DMS53 (cell line): ENCODE measurements around the gene HMGN4.
"Not testable (repeated sequence)": the region's sequence is repeated elsewhere in the genome, so short reads cannot be mapped to it uniquely, and the experiment has no call there.

Experiments
- DNase-seq: peaks from one replicate; lab custom pipeline; 2025; lab: John Stamatoyannopoulos, UW

Gene HMGN4

DNA sequence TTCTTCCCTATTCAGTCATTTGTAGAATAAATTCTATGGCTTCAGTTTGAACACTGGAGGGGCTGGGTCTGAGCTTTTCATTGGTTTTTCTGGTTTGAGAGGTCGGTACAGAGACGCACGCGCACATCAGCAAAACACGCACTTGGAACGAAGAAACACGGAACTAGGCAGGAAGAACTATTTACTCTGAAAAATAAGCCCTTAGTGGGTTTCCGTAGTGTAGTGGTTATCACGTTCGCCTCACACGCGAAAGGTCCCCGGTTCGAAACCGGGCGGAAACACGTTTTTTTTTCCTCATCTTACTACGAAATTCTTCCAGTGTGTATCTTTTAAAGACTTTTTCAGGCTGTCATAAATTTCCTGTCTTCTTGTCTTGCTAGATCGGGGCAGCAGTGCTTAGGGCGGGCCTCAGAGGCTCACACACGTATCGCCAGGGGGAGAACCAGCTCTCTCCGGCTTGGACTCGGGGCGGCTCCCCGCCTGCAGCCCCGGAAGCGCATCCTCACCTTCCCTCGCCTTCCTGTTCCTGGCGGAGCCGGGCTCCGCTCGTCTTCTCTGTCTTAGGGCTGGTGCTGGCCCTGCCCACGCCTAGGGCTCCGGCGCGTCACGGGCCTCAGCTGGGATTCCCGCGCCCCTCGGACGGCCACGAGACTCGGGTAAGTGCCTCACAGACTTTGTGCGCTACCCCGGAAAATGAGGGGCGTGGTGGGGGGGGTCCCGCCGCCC, at the start of gene HMGN4:
TSS of gene HMGN4 (plus strand) at position 521 of the 726 bp plus-strand sequence. CDS start 6,841 bp downstream, outside the sequence.
- peak; percentile 96 for DNase-seq

DNA sequence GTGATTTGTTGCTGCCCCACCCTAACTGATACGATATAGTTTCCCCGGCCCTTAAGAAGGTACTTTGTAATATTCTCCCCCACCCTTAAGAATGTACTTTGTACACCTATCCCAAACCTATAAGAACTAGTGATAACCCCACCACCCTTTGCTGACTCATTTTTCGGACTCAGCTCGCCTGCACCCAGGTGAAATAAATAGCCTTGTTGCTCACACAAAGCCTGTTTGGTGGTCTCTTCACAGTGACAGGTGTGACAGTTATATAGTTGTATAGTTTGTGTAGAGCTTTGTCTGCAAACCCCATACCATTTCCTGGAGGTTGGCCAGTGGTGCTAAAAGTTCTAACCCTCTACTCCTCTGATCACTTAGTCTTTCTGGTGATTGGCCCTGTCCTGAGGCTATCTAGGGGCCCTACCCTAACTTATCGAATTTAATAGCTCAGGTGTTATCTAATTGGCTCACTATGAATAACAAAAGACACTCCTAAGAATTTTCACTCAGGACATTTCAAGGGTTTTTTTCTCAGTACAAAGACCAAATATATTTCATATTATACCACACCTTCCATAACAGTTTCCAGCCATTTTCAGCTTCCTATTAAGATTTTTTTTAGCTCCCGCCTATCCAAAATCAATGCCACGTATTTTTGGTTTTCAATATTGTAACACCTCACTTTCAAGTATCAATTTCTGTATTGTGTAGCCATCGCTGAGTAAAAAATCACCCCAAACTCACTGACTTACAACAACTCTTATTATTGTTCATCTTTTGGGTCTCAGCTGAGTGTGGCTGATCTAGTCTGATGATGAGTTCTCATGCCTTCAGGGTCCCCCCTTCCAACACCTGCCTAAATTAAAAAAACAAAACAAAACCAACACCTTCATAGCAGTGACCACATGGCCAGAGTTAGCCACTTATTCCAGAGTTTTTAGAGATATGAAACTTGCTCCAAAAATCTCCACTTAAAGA, 47.9 kb upstream of the HMGN4 start:
- no peak for DNase-seq

DNA sequence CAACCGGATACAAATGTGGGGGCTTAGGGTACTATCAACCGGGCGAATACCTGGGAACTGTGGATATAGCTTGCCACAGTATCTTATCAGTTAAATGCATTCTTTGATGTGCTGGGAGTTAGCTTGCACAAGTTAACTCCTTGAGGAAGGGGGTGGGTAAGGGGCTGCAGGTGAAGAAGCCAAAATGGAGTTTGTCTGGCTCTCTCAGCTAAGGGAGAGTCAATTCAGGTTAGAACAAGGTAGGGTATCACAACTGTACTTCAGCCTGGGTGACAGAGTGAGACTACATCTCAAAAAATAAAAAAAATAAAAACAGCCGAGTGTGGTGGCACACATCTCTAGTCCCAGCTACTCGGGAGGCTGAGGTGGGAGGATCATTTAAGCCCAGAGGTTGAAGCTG, 46.6 kb upstream of the HMGN4 start:
- no peak for DNase-seq

DNA sequence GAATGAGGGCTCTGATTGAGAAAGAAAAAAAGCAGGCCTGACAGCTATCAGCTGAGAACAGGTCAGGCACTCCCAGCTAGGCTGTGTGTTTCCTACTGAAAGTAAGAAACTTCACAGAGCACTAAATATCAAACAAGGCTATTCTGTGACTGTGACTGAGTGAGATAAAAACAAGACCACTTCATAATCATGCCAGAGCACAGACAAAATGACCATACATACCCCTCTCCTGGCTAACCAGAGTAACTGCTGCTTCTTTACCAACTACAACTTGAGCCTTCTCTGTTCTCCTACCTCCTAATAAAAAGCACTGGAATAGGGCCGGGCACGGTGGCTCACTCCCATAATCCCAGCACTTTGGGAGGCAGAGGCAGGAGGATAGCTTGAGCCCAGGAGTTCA, 44.9 kb upstream of the HMGN4 start:
- peak; percentile 23 for DNase-seq

DNA sequence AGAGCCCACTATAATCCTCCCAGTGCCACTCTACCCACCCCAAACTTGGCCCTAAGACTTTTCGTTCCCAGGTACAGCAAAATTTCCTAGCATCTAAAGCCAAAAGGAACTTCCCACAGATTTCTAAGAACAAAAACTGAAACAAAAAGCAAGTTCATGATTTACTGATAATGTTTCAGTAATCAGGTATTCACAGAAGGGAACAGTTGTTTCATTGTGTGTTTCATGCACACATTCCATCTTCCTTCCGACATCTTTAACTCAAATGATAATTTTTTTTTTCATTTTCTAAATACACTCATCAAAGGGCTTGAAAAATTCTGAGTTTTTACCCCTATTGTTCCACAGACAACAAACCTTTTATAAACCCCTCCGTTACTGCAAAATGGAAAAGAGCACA, 44.0 kb upstream of the HMGN4 start:
- no peak for DNase-seq

DNA sequence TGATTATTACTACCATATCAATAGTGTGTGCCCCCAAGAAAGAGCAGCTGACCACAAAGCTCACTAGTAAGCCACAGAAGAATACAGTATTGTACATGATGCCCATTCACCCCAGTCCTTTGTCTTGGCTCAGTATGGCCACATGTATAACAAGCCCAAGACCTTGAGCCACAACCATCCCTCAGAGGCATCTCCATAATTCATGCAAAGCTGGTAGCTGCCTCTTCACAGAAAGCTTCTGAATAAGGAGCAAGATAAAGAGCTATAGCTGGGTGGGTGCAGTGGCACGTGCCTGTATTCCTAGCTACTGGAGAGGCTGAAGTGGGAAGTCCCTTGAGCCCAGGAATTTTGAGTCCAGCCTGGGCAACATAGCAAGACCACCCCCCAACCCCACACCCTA, 42.9 kb upstream of the HMGN4 start:
- DNase-seq: no peak

DNA sequence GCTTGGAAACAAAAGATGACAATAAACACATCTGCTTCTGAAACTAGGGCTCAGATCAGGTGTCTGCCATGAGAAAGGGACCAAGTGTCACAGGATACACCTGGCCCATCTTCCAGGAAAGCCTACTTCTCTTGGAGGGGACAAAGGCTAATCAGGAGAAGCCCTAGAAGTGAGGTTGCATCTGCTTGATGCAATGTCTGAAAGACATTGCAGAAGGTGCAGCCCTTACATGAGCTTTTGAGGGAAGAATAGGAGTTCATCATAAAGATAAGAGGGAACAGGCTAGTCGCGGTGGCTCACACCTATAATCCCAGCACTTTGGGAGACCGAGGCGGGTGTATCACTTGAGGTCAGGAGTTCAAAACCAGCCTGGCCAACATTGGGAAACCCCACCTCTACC, 40.6 kb upstream of the HMGN4 start:
- DNase-seq: no peak

DNA sequence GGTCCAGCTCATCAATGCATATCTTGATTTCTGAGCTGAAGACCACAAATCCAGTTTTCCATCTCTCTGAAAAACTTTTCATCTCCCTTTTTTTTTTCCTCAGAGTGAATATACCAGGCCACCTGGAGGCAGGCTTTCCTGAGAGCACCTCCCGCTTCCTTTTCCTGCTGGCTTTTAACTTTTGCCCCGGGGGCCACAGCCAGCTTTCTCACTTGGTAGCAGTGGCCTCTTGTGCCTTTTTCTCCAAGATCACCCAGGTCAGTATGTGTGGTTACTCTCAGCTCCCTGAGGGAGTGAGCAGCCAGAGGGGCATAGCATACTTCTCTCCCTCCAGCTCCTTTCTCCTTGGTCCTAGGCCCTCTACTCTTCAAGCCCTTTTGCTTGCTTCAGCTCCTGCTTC, 38.1 kb upstream of the HMGN4 start, which contains the start of gene BTN1A1:
TSS of gene BTN1A1 (plus strand) at position 202 of the 400 bp plus-strand sequence. CDS start 984 bp downstream, outside the sequence.
- DNase-seq: no peak

DNA sequence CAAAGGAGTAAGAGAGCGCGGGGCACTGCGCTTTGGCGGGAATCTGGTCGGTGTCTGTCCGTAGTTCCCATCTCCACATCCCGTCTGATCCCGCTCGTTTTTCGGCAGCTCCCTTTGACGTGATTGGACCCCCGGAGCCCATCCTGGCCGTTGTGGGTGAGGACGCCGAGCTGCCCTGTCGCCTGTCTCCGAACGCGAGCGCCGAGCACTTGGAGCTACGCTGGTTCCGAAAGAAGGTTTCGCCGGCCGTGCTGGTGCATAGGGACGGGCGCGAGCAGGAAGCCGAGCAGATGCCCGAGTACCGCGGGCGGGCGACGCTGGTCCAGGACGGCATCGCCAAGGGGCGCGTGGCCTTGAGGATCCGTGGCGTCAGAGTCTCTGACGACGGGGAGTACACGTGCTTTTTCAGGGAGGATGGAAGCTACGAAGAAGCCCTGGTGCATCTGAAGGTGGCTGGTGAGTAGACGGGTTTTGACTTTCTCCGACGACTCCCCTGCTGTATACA, 36.6 kb upstream of the HMGN4 start:
- peak; percentile 84 for DNase-seq

DNA sequence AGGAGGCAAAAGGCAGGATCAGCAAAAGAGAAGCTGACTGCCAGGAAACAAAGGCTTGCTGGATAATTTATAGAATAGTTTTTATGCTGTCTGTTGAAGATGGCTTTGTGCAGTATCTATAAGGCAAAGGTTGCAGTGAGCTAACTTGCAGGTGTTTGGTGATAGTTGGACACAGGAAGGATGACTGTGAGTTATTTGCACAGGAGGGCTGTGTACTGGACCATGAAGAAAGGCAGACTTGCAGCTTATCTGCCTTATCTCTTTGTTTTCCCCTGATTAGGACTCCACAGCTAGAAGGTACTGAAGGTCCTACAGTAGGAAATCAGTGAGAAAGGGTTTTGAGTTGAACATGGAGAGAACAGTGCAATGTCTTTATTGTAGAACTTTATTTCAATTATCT, 36.0 kb upstream of the HMGN4 start:
- peak; percentile 78 for DNase-seq

DNA sequence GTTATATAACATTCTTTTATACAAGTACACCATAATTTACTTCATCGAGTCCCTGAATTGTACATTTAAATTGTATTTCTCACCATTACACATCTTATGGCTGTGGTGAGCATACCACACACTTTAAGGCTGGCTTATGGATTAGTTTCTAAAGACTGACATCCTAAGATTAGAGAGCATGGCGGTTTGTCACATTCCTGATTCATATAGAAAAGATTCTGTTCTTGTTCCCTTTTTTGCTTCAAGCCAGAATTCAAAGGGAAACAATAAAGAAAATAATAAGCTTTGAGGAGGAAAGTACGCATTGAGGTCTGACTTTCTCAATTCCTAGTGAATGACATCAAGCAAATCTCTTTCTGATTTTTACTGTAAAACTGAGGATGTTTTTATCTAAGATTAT, 35.5 kb upstream of the HMGN4 start:
- DNase-seq: no peak

DNA sequence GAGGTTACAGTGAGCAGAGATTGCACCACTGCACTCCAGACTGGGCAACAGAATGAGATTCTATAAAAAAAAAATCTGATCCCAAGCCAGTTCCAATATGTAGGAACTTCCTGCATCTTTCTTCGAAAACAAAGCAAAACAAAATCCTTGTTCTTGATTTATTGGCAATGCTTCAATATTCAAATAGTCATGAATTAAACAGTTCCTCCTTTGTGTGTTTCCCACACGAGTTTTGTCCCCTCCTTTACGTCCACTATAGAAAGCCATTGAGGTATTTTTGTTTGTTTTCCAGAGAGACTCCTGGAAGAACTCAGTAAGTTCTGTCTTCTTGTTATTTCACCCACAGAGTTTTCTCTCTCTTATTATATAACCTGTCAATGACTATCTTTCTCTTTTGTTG, 30.5 kb upstream of the HMGN4 start:
- DNase-seq: no peak

DNA sequence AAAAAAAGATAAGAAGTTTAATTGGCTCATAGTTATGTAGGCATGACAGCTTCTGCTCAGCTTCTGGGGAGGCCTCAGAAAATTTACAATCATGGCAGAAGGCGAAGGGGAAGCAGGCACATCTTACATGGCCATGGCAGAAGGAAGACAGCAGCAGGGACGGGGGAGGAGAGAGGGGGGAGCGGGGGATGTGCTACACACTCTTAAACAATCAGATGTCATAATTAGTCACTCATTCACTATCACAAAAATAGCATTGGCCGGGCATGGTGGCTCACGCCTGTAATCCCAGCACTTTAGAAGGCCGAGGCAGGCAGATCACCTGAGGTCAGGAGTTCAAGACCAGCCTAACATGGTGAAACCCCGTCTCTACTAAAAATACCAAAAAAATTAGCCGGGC, 27.1 kb upstream of the HMGN4 start:
- not testable (repeated sequence) for DNase-seq

DNA sequence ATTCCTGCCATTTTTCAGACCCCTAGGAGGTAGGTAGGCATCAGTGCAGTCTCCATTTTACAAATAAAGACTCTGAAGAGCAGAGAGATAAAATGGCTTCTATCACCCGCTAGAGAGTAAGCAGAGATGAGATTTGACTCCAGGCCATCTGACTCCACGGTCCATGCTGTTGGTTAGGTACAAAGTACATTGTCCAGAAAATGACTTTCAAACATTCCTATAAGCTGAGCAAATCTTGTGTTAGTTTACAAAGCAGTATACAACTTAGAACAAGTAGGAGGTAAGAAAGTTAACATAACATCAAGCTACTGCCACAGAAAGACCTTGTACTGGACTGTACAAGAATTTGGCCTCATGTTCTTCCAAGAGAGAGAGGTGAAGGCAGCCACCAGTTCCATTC, 23.2 kb upstream of the HMGN4 start:
- no peak for DNase-seq

DNA sequence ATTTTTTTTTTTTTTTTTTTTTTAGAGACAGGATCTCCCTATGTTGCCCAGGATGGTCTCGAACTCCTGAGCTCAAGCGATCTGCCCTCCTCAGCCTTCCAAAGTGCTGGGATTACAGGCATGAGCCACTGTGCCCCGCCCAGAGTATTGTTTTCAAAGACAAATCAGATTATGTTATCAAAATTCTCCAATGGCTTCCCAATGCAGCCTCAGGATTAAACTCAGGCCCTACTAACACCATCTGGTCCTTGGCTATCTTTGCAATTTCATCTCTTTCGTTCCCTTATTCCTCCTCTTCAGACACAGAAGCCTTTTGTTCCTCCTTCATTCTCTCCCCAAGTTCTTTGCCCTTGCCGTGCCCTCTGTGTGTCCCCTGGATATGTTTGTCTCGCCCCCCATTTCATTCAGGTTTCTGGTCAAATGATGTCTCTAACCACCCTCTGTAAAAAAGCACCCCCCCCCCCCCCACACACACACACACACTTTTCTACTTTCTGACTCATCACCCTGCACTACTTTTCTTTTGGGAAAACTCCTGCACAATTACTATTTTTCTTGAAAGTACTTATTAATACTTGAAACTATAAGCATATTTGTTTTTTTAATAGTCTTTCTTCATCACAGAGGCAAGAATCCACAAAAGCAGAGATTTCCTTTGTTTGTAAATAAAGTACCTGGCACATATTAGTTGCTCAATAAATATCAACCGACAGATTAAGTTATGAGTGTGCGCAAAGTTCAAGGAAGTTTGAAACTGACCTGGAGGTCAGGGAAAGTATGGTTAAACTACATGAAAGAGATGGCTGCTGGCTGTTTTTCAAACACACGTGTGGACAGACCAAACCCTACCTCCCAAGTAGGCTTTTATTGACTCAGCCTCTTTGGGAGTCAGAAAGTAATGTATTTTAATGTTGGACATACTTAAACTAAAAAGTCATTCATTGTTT, 21.4 kb upstream of the HMGN4 start:
- DNase-seq: no peak

DNA sequence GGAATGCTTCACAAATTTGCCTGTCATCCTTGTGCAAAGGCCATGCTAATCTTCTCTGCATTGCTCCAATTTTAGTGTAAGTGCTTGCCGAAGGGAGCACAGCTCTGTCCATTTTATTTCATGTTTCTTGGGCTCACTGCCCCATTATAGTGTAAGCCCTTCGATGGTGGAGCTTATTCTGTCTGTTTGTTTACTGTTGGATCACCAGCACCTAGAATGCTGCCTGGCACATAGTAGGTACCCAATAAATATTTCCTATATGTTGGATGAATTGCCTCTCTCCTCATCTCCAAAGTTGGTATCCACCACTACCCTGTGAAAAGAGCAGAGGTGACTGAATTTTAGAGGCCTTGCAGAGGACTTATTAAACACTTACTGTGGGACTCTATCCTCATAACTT, 18.8 kb upstream of the HMGN4 start:
- DNase-seq: no peak

DNA sequence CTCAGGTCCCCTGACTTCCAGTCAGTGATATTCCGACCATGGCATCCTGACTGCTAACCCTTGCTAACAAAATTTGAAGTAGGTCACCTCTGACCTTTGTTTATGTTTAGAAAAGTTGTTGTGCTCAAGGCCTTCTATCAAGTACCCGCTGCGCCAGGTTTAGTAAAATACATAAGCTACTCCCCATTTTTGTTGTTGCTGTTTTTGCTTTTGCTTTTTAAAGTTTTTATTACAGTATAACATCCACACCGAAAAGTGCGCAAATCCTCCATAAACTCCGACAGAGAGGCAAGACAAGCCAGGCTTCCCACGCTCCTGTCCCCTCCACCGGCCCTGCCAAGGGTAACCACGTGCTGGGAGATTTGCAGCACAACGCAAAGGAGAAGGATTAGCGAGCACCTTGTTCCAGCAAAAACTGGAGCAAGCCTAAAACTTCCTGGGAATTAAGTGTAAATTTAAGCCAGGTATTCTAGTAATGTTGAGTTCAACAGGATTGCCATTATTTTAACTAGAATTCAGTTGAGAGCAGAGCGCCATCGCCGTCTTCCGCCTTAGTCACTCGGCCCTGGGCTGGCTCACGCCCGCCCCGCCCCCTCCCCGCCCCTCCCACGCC, 17.8 kb upstream of the HMGN4 start:
- peak; percentile 88 for DNase-seq

DNA sequence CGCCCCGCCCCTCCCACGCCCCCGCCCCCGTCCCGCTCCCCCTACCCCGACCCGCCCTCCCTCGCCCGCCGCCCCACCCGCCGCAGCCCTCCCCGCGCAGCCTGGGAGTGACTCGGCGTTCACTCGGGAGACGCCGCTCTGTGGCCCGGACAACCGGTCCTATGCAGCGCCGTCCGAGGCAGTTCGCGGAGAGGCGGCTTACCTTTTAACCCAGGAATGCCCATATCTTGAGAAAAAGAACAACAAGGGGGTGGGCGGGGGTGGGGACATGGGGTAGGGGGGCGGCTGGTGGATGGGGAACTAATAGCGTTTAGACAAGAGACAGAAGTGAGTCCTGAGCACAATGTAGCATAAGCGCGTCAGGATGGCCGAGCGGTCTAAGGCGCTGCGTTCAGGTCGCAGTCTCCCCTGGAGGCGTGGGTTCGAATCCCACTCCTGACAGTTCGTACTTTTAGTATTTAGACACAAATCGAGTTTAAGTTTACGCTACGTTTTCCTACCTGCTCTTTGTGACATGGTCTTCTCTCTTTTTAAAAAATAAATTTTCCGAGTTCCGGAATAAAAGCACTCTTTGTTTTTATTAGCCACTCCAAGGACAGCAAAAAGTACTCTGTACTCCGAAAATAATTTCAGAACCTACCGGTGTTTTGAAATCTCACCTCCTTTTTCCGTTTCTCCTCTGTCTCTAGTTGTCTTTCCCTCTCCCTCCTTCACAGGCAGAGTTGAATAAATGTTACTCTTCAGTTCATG, 17.1 kb upstream of the HMGN4 start:
- DNase-seq: peak; percentile 95

DNA sequence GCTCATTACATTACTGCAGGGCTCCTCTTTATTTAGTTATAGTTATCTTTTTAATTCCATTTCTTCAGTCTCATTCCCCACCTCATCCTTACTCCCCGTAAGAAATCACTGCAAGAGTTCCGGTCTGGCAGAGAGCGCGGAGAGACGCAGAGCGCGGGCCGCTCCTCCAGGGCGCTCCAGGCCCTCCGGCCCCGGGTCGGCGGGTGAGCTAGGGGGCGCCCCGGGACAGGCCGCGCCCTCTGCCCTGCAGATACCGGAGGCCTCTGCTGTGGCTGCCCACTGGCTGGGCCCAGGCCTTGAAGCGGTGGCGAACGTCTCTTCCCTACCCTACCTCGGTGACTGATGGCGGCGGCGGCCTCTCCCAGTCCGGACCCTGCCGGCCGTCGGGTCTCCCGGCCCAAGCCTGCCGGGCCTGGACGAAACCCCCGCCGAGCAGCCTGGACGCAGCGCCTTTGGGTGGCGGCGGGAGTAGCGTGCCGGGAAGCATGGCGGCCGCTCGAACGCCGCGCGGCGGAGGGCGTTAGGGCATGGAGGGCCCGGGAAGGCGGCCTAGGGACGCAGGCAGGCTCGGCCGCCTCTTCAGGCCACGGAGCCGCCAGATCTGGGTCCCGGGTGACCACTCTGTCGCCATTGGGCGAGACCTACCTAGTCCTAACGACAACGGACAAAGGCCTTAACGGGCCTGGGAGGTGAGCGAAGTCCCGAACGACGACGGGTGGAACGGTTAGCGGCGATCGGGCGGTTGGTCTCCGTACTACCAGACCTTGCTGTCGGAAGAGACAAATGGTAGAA, 16.4 kb upstream of the HMGN4 start:
- peak; percentile 86 for DNase-seq
